ENCODE data around the gene TRIM54.
"Not testable (repeated sequence)": the region's sequence is repeated elsewhere in the genome, so short reads cannot be mapped to it uniquely, and the experiment has no call there.

The TRIM54 gene

GRCh38 chr2:27284996-27285395 lies 2.8 kb downstream of the TRIM54 start:
- DNase-seq (ENCODE audit: low read depth) = no peak

GRCh38 chr2:27285481-27285880 lies 3.3 kb downstream of the TRIM54 start:
- DNase-seq (ENCODE audit: low read depth) = no peak

DNA sequence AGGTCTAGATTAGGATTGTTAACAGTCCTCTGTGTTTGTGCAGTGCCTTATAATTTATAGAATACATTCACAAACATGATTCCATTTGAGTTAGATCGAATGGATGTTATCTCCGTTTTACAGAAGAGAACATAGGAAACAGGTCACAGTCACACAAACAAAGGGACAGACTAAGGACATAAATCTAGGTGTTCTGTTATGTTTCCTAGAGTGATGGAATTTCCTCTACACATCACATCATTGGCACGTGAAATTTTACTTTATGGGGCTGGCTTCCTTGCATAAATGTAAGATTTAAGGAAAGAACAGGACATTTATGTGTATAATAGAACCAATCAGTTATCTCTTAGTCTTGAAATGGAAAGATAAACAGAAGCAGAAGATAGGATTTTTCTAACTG lies 6.4 kb downstream of the TRIM54 start:
- no peak for DNase-seq (ENCODE audit: low read depth)

GRCh38 chr2:27290549-27290948 lies 8.3 kb downstream of the TRIM54 start:
- no peak for DNase-seq (ENCODE audit: low read depth)

DNA sequence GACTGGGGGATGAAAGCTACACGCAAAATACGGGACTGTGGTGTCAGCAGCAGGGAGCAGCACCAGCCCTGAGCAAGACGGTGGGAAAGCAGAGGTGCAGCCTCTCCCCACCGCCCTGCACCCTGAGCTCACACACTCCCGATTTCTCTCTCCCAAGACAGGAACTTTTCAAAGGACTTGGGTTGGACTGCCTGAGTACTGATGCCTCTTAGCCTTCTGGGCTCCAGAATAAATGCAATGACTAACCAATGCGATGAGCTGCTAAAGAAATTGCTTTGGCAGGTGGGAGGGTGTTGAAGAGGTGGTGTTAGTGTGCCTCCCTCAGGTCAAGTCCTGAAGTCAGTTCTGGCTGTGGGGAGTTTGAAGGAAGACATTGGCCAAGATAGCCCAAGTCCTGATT lies 9.6 kb downstream of the TRIM54 start:
- no peak for DNase-seq (ENCODE audit: low read depth)

DNA sequence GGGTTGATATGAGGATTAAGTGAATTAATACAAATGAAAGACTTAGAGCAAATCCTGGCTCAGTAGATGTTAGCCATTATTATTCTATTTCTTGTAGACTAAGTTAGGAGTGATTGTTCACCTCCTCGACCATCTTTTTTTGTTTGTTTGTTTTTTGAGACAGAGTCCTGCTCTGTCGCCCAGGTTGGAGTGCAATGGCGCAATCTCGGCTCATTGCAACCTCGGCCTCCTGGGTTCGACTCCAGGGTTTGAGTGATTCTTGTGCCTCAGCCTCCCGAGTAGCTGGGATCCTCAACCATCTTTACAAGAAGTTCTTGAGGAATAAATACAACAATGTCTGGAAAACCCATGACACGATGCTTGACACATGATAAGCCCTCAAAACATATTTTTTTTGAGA lies 12.7 kb downstream of the TRIM54 start:
- DNase-seq (ENCODE audit: low read depth) = no peak

DNA sequence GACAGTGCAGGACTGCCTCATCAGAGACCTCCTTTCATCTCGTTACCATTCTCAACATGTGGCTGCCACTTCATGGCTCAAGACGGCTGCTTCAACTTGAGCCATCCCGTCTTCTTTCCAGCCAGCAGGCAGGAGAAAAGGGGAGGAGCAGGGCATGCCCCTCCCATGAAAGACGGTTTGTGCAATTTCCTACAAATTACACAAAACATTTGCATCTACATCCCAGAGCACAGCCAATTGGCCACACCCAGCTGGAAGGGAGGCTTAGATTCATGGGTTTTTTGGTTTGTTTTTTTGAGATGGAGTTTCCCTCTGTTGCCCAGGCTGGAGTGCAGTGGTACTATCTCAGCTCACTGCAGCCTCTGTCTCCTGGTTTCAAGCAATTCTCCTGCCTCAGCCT lies 14.3 kb downstream of the TRIM54 start:
- no peak for DNase-seq (ENCODE audit: low read depth)

DNA sequence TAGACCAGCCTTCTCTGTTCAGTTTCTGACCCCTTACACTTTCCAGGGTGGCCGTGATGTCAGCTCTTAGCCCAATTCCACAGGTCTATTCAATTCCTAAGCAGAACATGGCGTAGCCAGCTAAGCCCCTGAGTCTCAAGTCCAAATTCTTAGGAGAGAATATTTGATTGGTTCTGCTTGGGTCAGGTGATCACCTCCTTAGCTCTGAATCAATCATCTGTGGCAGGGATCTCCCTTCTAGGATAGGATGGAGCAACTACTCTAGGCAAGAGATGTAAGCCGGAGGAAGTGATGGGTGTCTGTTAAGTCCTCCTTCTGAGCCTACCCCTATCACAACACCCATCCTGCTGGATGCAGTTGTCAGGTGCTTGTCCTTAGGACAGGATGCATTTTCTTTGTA lies 15.0 kb downstream of the TRIM54 start:
- no peak for DNase-seq (ENCODE audit: low read depth)

DNA sequence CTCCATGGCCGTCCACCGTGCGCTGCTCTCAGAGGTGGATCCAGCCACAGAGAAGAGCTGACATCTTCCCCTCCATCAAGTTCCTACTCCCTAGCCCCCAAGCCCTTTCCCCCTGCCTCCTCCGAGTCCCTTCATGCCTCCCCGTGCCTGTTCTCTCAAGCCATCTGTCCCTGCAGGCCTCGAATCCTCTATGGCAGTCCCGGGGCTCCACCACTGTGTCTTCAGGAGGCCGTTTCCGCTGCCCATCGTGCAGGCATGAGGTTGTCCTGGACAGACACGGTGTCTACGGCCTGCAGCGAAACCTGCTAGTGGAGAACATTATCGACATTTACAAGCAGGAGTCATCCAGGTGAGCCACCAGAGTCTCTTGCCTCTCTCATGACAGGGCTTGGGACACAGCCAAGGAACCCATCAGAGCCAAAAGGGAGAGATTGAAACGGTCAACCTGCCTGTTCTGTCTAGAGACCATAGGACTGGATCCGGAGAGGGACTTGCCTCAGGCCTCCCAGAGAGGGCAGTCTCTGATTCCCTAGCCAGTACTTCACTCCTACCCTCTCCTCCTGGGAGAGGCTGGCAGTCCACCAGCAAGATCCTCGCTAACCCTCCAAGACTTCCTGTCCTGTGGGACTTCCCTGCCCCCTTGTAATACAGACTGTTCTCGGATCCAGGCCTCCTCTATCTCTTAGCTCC lies 16.3 kb downstream of the TRIM54 start:
- DNase-seq (ENCODE audit: low read depth) = no peak

DNA sequence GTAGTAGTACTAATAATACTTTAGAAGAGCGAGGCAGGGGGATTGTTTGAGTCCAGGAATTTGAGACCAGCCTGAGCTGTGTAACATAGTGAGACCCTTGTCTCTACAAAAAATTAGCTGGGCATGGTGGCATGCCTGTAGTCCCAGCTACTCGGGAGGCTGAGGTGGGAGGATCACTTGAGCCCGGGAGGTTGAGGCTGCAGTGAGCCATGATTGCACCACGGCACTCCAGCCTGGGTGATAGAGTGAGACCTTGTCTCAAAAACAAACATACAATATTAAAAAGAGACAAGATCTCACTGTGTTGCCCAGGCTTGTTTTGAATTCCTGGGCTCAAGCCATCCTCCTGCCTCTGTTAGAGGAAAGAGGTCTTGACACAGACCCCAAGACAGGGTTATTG lies 18.4 kb downstream of the TRIM54 start:
- not testable (repeated sequence) for DNase-seq (ENCODE audit: low read depth)

DNA sequence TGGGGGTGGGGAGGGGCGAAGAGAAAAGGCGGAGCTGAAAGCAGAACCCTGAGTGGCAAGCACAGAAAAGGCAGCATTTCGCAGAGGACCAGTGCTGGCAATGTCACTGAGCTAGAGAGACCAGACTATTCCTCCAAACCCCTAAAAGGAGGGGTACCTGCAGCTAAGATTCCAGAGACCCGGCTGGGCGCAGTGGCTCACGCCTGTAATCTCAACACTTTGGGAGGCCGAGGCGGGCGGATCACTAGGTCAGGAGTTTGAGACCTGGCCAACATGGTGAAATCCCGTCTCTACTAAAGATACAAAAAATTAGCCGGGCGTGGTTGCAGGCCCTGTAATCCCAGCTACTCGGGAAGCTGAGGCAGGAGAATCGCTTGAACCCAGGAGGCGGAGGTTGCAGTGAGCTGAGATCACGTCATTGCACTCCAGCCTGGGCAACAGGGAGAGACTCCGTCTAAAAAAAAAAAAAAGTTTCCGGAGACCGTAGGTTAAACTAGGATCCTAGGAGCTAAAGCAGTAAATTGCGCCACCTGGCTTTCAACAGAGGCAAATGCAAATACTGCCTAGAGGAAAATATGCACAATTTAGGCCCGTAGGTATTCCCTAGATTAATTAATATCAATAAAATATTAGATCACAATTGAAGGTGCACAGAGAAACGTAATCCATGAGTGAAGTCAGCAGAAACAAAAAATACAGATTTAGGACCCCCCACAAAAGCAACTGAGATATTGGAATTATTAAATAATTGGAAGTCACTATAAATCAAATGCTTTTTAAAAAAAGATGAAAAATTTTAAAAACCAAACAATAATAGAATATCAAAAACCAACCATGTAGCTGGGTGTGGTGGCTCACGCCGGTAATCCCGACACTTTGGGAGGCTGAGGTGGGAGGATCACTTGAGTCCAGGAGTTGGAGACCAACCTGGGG lies 21.1 kb downstream of the TRIM54 start:
- no peak for DNase-seq (ENCODE audit: low read depth)

- no peak for DNase-seq (ENCODE audit: low read depth)
Measured at GRCh38 chr2:27304488-27305240, 22.4 kb downstream of the TRIM54 start.

- DNase-seq (ENCODE audit: low read depth) = no peak
Measured at GRCh38 chr2:27305516-27305915, 23.3 kb downstream of the TRIM54 start.

GRCh38 chr2:27306136-27306535 lies 23.9 kb downstream of the TRIM54 start:
- no peak for DNase-seq (ENCODE audit: low read depth)

DNA sequence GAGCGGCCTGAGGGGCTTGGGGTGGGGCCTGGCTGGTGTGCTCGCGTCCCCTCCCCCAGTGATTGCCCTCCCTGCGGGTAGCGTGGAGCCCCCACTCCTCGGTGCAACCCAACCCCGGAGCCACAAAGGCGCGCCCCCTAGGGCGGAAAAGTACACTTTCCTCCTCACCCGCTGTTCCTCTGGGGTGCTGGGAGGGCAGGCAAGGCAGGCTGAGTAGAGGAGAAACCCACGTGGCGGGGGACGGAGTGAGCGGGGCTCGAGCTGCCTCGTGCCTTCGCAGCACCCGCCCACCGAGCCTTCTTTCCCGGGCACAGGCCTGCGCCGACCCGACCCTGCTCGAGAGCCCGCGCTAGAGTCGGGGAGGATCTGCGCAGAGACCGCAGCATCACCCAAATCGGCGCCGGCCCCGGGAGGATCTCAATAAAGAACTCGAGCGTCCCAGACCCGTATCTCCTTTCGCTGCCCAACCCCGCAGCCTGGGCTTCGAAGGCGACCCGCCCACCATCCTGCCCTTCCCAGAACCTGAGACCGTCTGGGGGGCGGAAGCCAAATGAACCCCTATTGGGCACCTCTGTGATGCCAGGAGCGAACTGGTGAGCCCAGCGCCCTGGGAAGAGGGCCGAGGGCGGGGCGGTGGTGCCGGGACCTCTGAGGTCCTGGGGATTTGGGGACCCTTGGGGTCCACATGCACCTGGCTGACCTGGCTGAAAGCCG lies 24.5 kb downstream of the TRIM54 start:
- no peak for DNase-seq (ENCODE audit: low read depth)

GRCh38 chr2:27307287-27307544 lies 25.0 kb downstream of the TRIM54 start:
- DNase-seq (ENCODE audit: low read depth) = no peak

GRCh38 chr2:27307545-27308358 lies 25.5 kb downstream of the TRIM54 start:
- DNase-seq (ENCODE audit: low read depth) = no peak

- no peak for DNase-seq (ENCODE audit: low read depth)
Measured at GRCh38 chr2:27308359-27308881, 26.2 kb downstream of the TRIM54 start, which contains the start of gene UCN. Gene UCN, minus strand, starts transcription at chr2:27308445. Its CDS starts 550 bp downstream, at chr2:27307895.

- no peak for DNase-seq (ENCODE audit: low read depth)
Measured at GRCh38 chr2:27309651-27310050, 27.4 kb downstream of the TRIM54 start.

GRCh38 chr2:27312152-27312551 lies 29.9 kb downstream of the TRIM54 start:
- DNase-seq (ENCODE audit: low read depth) = no peak
